HepG2 (cell line): ENCODE results near the gene TMX1. TPM values are rescaled to one million over a fixed set of nuclear protein-coding genes. Genes with fewer than 3 reads are reported as not detected.

Experiments used
- ATAC-seq: fragments of 200-7000 bp; cut with Tn5 transposase; 3 replicates; pipeline ENCODE4 v1.9.1; 2020; ENCODE audit warnings: mild to moderate bottlenecking, moderate library complexity
- BruUV-seq: library from RNA; stranded (reverse); fragments of 400-500 nt; replicated peaks from 2 replicates; lab custom pipeline; 2021; lab: Mats Ljungman, UMichigan
- CTCF ChIA-PET: fragments of 300-600 bp; formaldehyde crosslinking; extraction: SDS; loops from one replicate; lab custom pipeline; 2021; ENCODE audit warnings: low total read pairs, inconsistent platforms, low intra/inter-chr PET ratio; lab: Yijun Ruan, JAX
- POLR2A ChIA-PET: fragments of 350-600 bp; sonication (Branson Sonifier 250); formaldehyde crosslinking; loops from one replicate; lab custom pipeline; 2020; ENCODE audit warnings: antibody characterized with exemption, inconsistent platforms; lab: Yijun Ruan, JAX
- DNase-seq: peaks from one replicate; pipeline ENCODE4 v3.0.0-alpha.2; 2015; ENCODE audit warnings: low spot score
- FAIRE-seq: peaks from 3 replicates; lab custom pipeline; 2011; peaks lifted over from hg19 to GRCh38; lab: Jason Lieb, UNC
- H2AFZ ChIP-seq: one replicate; pipeline ENCODE4 v1.6.1; 2011; ENCODE audit warnings: low read length, inconsistent platforms
- H3K27ac ChIP-seq: fragments of 300-600 bp; 3 replicates; pipeline ENCODE4 v1.8.0; 2011; ENCODE audit warnings: mixed run types, mild to moderate bottlenecking, mixed read lengths, low read length, inconsistent platforms; ENCODE audit not compliant: insufficient read depth; ENCODE audit errors: extremely low read length
- H3K27me3 ChIP-seq, 2 experiments: fragments of 200-600 bp in 1 of 2; 2 replicates in 1 of 2; 3 replicates in 1 of 2; pipeline versions ENCODE4 v1.6.0 to v1.8.0; 2011; ENCODE audit warnings: low read length in 2 of 2, mild to moderate bottlenecking in 2 of 2, moderate library complexity in 2 of 2, inconsistent platforms in 1 of 2; ENCODE audit not compliant: insufficient read depth in 2 of 2, control insufficient read depth in 1 of 2
- H3K36me3 ChIP-seq, 2 experiments: fragments of 200-600 bp in 1 of 2; replicated peaks in 1 of 2; 2 replicates in 1 of 2; 3 replicates in 1 of 2; pipeline versions ENCODE4 v1.5.1 to v1.8.0; 2011; ENCODE audit warnings: low read length in 2 of 2, inconsistent platforms in 1 of 2; ENCODE audit not compliant: insufficient read depth in 2 of 2, control insufficient read depth in 1 of 2
- H3K4me1 ChIP-seq: 2 replicates; pipeline ENCODE4 v1.5.1; 2012; ENCODE audit warnings: low read length, inconsistent platforms; ENCODE audit not compliant: insufficient read depth
- H3K4me2 ChIP-seq: 2 replicates; pipeline ENCODE4 v1.6.0; 2011; ENCODE audit warnings: low read depth, low read length, inconsistent platforms
- H3K4me3 ChIP-seq, 3 experiments: fragments of 200-600 bp in 1 of 3; sonication (generic), shearing (Covaris generic) in 1 of 3; replicated peaks in 1 of 3; 2 replicates each; pipeline ENCODE4 v1.5.1; 2011 to 2016; ENCODE audit warnings: low read length in 3 of 3, inconsistent platforms in 2 of 3, low read depth in 2 of 3, mild to moderate bottlenecking in 2 of 3, control low read depth in 1 of 3, mixed read lengths in 1 of 3; ENCODE audit not compliant: insufficient read depth in 1 of 3
- H3K79me2 ChIP-seq: one replicate; pipeline ENCODE4 v1.6.1; 2011; ENCODE audit warnings: low read length, inconsistent platforms; ENCODE audit not compliant: insufficient read depth
- H3K9ac ChIP-seq: 2 replicates; pipeline ENCODE4 v1.6.0; 2011; ENCODE audit warnings: mild to moderate bottlenecking, low read depth, low read length, inconsistent platforms; ENCODE audit not compliant: insufficient read depth
- H3K9me3 ChIP-seq: 2 replicates; pipeline ENCODE4 v1.5.1; 2012; ENCODE audit warnings: mild to moderate bottlenecking, low read length
- H4K20me1 ChIP-seq: 2 replicates; pipeline ENCODE4 v1.6.0; 2011; ENCODE audit warnings: inconsistent platforms, mild to moderate bottlenecking, low read length, moderate library complexity; ENCODE audit not compliant: insufficient read depth
- MAX ChIP-seq: IDR thresholded peaks from 2 replicates; pipeline ENCODE4 v1.6.1; 2012; ENCODE audit warnings: inconsistent platforms
- NR2F2 ChIP-seq: IDR thresholded peaks from 2 replicates; pipeline ENCODE4 v1.6.1; 2012; ENCODE audit warnings: low read depth, inconsistent platforms, borderline replicate concordance
- PCBP2 ChIP-seq: fragments of 200-400 bp; formaldehyde crosslinking; optimal IDR thresholded peaks from 2 replicates; pipeline ENCODE3; 2018; ENCODE audit warnings: low read length, low read depth; ENCODE audit not compliant: poor library complexity, severe bottlenecking
- SALL1 ChIP-seq: sonication (generic); formaldehyde crosslinking; IDR thresholded peaks from 2 replicates; pipeline ENCODE4 v1.8.0; 2022; ENCODE audit warnings: mild to moderate bottlenecking, missing genetic modification reagents
- SAP130 ChIP-seq: IDR thresholded peaks from 2 replicates; pipeline ENCODE4 v1.6.1; 2016; ENCODE audit warnings: low read depth
- SNRNP70 ChIP-seq: fragments of 200-400 bp; formaldehyde crosslinking; IDR thresholded peaks from 2 replicates; pipeline ENCODE4 v1.6.1; 2017; ENCODE audit warnings: mild to moderate bottlenecking, low read depth, low read length, moderate library complexity
- SUZ12 ChIP-seq: fragments of 150-350 bp; IDR thresholded peaks from 2 replicates; pipeline ENCODE4 v1.6.1; 2014; ENCODE audit warnings: low read depth, low read length
- WIZ ChIP-seq: sonication (generic); formaldehyde crosslinking; IDR thresholded peaks from 2 replicates; pipeline ENCODE4 v1.5.1; 2020; ENCODE audit warnings: mild to moderate bottlenecking, missing genetic modification reagents
- ZNF143 ChIP-seq: sonication (generic); formaldehyde crosslinking; IDR thresholded peaks from 2 replicates; pipeline ENCODE4 v1.4.0; 2020; ENCODE audit warnings: missing genetic modification reagents
- ZNF713 ChIP-seq: sonication (generic); formaldehyde crosslinking; IDR thresholded peaks from 2 replicates; pipeline ENCODE4 v1.4.0; 2020; ENCODE audit warnings: mild to moderate bottlenecking, missing genetic modification reagents
- WGBS: methylation state at CpG from one replicate; pipeline ENCODE4 v1.1.6; 2017; ENCODE audit warnings: low lambda C conversion rate; 5-methylcytosine and 5-hydroxymethylcytosine counted together
- in situ Hi-C: cut with HindIII; loops from 2 replicates; pipeline ENCODE4 v1.10.0; 2017; ENCODE audit warnings: low pct_unique_long_range_greater_than_20kb; ENCODE audit not compliant: extremely low pct_ligation_motif_present
- intact Hi-C: fragments of 100-400 bp; cut with micrococcal nuclease; formaldehyde crosslinking; loops from one replicate; pipeline ENCODE4 v1.10.0; 2022; ENCODE audit not compliant: unreplicated experiment
- polyA plus RNA-seq, 8 experiments: library from polyadenylated mRNA; depleted of rRNA in 3 of 8; stranded (reverse) in 7 of 8; unstranded in 1 of 8; fragments of >200 nt; fragmentation: Illumina TruSeq in 4 of 8; extraction: Trizol in 4 of 8; gene quantifications; 2 replicates each; pipeline versions ENCODE4 v1.2.1 to v1.2.3, GENCODE V29; 2011 to 2016; ENCODE audit warnings: low read depth in 4 of 8, missing spikeins in 1 of 8, mixed read lengths in 1 of 8; ENCODE audit not compliant: insufficient read depth in 1 of 8
- total RNA-seq, 5 experiments: library from RNA; depleted of rRNA; stranded (reverse); fragments of >200 nt; fragmentation: Illumina TruSeq; extraction: Trizol; gene quantifications; 2 replicates each; pipeline ENCODE4 v1.2.3, GENCODE V29; 2016; ENCODE audit warnings: low read depth in 1 of 5
- TF ChIP-seq, protein P1 (sequence below): sonication (generic); formaldehyde crosslinking; IDR thresholded peaks from 2 replicates; pipeline ENCODE4 v1.8.1; 2023; ENCODE audit warnings: mild to moderate bottlenecking, missing genetic modification reagents
- TF ChIP-seq, protein P2 (sequence below): sonication (generic); formaldehyde crosslinking; IDR thresholded peaks from 2 replicates; pipeline ENCODE4 v1.9.0; 2021; ENCODE audit warnings: missing genetic modification reagents, mild to moderate bottlenecking, borderline replicate concordance

TMX1 gene
- total and polyA plus RNA-seq, 2 of the 13 experiments (the other 11 are each of a cell fraction or from before 2014, with no cell fraction given), result 23.0 to 56.8 TPM

- no peak overlapping the region for H2AFZ ChIP-seq
- H3K9ac ChIP-seq, result no peak overlapping the region
- POLR2A ChIA-PET, result no interaction called here
- in situ Hi-C loops, result no loop called here
- H3K4me1 ChIP-seq, result no peaks in the 10 kb centered on the region
- no peak overlapping the region for H3K4me3 ChIP-seq
- CTCF ChIA-PET, result no interaction called here
- no TSS peak for BruUV-seq
- H3K4me2 ChIP-seq, result no peak overlapping the region
- DNase-seq, result no peak
- no peaks in the 10 kb centered on the region for H3K9me3 ChIP-seq
- no peak for FAIRE-seq
- H3K36me3 ChIP-seq, result no peaks in the 10 kb centered on the region
- H3K27ac ChIP-seq, result no peak overlapping the region
- no peaks in the 10 kb centered on the region for H4K20me1 ChIP-seq
- H3K27me3 ChIP-seq, result no peaks in the 10 kb centered on the region
- ATAC-seq, result peak; percentile 29; the same call in 1 of the 3 replicates
- H3K79me2 ChIP-seq, result no peaks in the 10 kb centered on the region
- 39% methylated on average over 4 of the region's 5 CpGs for WGBS
- TF ChIP-seq SUZ12 (no peak), SALL1 (CRISPR knock-in tag) (no peak), SNRNP70 (no peak), PCBP2 (no peak), SAP130 (CRISPR knock-in tag) (no peak), ZNF143 (CRISPR knock-in tag) (no peak), MAX (no peak), WIZ (CRISPR knock-in tag) (no peak), NR2F2 (no peak), ZNF713 (CRISPR knock-in tag) (no peak)
- TF ChIP-seq, protein P1, sequence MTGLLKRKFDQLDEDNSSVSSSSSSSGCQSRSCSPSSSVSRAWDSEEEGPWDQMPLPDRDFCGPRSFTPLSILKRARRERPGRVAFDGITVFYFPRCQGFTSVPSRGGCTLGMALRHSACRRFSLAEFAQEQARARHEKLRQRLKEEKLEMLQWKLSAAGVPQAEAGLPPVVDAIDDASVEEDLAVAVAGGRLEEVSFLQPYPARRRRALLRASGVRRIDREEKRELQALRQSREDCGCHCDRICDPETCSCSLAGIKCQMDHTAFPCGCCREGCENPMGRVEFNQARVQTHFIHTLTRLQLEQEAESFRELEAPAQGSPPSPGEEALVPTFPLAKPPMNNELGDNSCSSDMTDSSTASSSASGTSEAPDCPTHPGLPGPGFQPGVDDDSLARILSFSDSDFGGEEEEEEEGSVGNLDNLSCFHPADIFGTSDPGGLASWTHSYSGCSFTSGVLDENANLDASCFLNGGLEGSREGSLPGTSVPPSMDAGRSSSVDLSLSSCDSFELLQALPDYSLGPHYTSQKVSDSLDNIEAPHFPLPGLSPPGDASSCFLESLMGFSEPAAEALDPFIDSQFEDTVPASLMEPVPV (CRISPR knock-in tag), result no peak
- TF ChIP-seq, protein P2, sequence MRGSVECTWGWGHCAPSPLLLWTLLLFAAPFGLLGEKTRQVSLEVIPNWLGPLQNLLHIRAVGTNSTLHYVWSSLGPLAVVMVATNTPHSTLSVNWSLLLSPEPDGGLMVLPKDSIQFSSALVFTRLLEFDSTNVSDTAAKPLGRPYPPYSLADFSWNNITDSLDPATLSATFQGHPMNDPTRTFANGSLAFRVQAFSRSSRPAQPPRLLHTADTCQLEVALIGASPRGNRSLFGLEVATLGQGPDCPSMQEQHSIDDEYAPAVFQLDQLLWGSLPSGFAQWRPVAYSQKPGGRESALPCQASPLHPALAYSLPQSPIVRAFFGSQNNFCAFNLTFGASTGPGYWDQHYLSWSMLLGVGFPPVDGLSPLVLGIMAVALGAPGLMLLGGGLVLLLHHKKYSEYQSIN, result no peak
- TF ChIP-seq, all 625 proteins: peak for 0
- intact Hi-C loops, result no loop called here
Observed at GRCh38 chr14:51202914-51203665, 37.0 kb upstream of the TMX1 start.
